ENCODE measurements around the gene MOV10L1. TPM values are rescaled to one million over a fixed set of nuclear protein-coding genes. Genes with fewer than 3 reads are reported as not detected.
A peak's percentile ranks its signal among the peaks of the same experiment; 100 is the strongest.
"Not testable (repeated sequence)": the region's sequence is repeated elsewhere in the genome, so short reads cannot be mapped to it uniquely, and the experiment has no call there.

The MOV10L1 gene
- total RNA-seq, 8 experiments from 2014 or later, result 0.11 to 2.9 (median 0.45) TPM

- in situ Hi-C loops (cut with MboI; ENCODE audit: low pct_unique_long_range_greater_than_20kb in 2 of 9, low sequenced_read_pairs in 9 of 9, unreplicated experiment in 9 of 9), result no loop called here
- Histone ChIP-seq H3K27ac (no peak overlapping the region), H3K4me3 (no peak overlapping the region), H3K4me1 (replicated peaks in 1 of 2) (peaks cover 11 to 12% of the 10 kb centered on the region in 2 donors)
- no peak for ATAC-seq (replicated peaks in 6 of 8)
- 49 to 100% (median 86%) methylated on average over 1 to 12 of the region's 33 CpGs; no CpG with 5 or more reads in 3 of the 10 experiments for WGBS, 10 experiments
These were observed 62.0 kb downstream of the MOV10L1 start for GRCh38 chr22:50151571-50152537.

GRCh38 chr22:50153056-50153755 is 63.4 kb downstream of the MOV10L1 start:
- in situ Hi-C loops (cut with MboI; ENCODE audit: low pct_unique_long_range_greater_than_20kb in 2 of 9, low sequenced_read_pairs in 9 of 9, unreplicated experiment in 9 of 9), result no loop called here

GRCh38 chr22:50153756-50154140 is 63.9 kb downstream of the MOV10L1 start:
- no peak overlapping the region for H3K4me3 ChIP-seq
- 63 to 94% (median 78%) methylated on average over 1 to 5 of the region's 7 CpGs; no CpG with 5 or more reads in 4 of the 10 experiments for WGBS, 10 experiments
- in situ Hi-C loops (cut with MboI; ENCODE audit: low pct_unique_long_range_greater_than_20kb in 2 of 9, low sequenced_read_pairs in 9 of 9, unreplicated experiment in 9 of 9), result no loop called here
- no peak for ATAC-seq (replicated peaks in 6 of 8)
- H3K4me1 ChIP-seq (replicated peaks in 1 of 2), result peaks cover 6 to 10% of the 10 kb centered on the region in 2 donors
- no peak overlapping the region for H3K27ac ChIP-seq

More at GRCh38 chr22:50153056-50153755, 63.4 kb downstream of the MOV10L1 start:
- 80 to 100% (median 87%) methylated on average over 1 to 13 of the region's 25 CpGs; no CpG with 5 or more reads in 5 of the 10 experiments for WGBS, 10 experiments
- H3K4me3 ChIP-seq, result no peak overlapping the region
- peaks cover 9 to 11% of the 10 kb centered on the region in 2 donors for H3K4me1 ChIP-seq (replicated peaks in 1 of 2)
- H3K27ac ChIP-seq, result no peak overlapping the region
- no peak for ATAC-seq (replicated peaks in 6 of 8)

DNA sequence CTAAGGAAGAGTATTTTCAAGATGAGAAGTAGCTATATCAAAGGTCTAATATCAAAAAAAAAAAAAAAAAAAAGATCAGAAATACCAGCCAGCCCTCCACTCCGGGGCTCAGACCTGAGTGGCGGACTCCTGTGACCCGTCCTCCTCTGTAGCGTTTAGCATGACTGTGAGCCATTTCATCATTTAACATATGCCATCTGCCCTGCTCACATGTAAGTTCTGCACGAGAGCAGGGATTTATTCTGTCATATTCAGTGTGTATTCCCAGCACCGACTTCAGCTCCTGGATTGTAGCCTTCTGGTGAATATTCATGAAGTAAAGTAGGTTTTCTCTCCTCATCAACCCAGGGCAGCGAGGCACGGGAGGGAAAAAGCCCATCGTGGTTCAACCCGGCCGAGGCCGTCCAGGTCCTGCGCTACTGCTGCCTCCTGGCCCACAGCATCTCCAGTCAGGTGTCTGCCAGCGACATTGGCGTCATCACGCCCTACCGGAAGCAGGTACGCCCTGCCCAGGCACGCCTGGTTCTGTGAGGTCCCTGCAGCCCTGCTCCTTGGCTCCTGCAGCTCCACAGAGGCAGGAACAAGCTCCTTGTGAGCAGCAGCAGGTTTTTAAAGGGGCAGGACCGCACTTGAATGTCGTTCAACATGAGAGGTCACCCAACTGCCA is 68.0 kb downstream of the MOV10L1 start:
- H3K27ac ChIP-seq, result no peak overlapping the region
- no peak overlapping the region for H3K4me3 ChIP-seq
- ATAC-seq (replicated peaks in 6 of 8), result peak in 6 of 8 experiments; percentile 63 to 95 (median 84)
- in situ Hi-C loops (cut with MboI; ENCODE audit: low pct_unique_long_range_greater_than_20kb in 2 of 9, low sequenced_read_pairs in 9 of 9, unreplicated experiment in 9 of 9), result no loop called here
- WGBS, 10 experiments, result 31 to 80% (median 52%) methylated on average over 1 to 18 of the region's 21 CpGs
- H3K4me1 ChIP-seq (replicated peaks in 1 of 2), result peaks cover 6 to 10% of the 10 kb centered on the region in 2 donors

- no peak overlapping the region for H3K27ac ChIP-seq
- ATAC-seq (replicated peaks in 6 of 8), result no peak
- WGBS, 10 experiments, result 78% methylated on average over 5 of the region's 7 CpGs; no CpG with 5 or more reads in 9 of the 10 experiments
- H3K4me3 ChIP-seq, result no peak overlapping the region
- in situ Hi-C loops (cut with MboI; ENCODE audit: low pct_unique_long_range_greater_than_20kb in 2 of 9, low sequenced_read_pairs in 9 of 9, unreplicated experiment in 9 of 9), result no loop called here
- peaks cover 6 to 10% of the 10 kb centered on the region in 2 donors for H3K4me1 ChIP-seq (replicated peaks in 1 of 2)
These were observed 71.1 kb downstream of the MOV10L1 start for GRCh38 chr22:50160947-50161346.

DNA sequence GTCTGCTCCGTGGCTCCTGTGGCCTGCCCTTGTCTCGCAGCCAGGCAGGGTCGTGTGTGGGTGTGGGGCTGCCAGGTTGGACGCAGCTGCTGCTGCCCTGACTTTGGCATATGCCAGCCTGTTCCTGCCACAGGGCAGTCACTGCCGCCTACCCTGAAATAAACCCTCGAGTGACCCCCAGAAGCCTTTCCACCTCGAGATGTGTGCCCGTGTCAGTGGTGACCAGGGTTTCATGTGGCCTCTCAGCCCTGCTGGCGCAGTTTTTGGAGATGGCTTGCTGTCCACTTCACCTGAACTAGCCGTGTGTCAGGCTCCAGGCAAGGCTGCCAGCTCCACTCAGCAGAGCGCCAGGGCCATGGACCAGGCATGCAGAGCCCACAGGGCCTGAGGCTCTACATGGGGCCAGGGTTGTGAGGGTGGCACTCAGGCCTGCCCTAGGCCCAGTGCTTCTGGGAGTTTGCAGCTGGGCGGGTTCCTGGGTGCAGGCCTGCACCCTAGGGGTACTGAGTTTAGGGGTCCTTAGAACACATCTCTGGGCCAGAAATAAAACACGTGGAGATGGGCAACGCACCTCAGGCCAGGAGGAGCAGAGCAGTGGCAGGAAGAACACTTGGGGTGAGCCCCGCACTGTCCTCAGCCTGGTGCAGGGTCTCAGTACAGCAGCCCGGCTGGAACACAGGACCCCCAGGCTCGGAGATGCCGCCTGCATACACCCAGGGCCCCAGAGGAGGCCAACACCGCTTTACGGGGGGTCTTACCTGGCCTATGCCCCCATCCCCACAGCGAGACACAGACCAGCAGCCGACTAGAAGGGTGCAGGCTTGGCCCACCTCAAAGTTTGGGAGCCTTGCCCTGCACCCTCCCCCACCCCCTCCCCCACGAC is 71.9 kb downstream of the MOV10L1 start:
- no peak for ATAC-seq (replicated peaks in 6 of 8)
- no peak overlapping the region for H3K4me3 ChIP-seq
- peaks cover 6 to 10% of the 10 kb centered on the region in 2 donors for H3K4me1 ChIP-seq (replicated peaks in 1 of 2)
- WGBS, 10 experiments, result 20 to 100% (median 93%) methylated on average over 1 to 5 of the region's 23 CpGs; no CpG with 5 or more reads in 4 of the 10 experiments
- in situ Hi-C loops (cut with MboI; ENCODE audit: low pct_unique_long_range_greater_than_20kb in 2 of 9, low sequenced_read_pairs in 9 of 9, unreplicated experiment in 9 of 9), result no loop called here
- H3K27ac ChIP-seq, result no peak overlapping the region

GRCh38 chr22:50162391-50162956 is 72.7 kb downstream of the MOV10L1 start:
- WGBS, 10 experiments, result 50 to 71% (median 51%) methylated on average over 2 to 7 of the region's 10 CpGs; no CpG with 5 or more reads in 7 of the 10 experiments
- in situ Hi-C loops (cut with MboI; ENCODE audit: low pct_unique_long_range_greater_than_20kb in 2 of 9, low sequenced_read_pairs in 9 of 9, unreplicated experiment in 9 of 9), result no loop called here
- Histone ChIP-seq H3K4me3 (no peak overlapping the region), H3K27ac (no peak overlapping the region), H3K4me1 (replicated peaks in 1 of 2) (peaks cover 6% of the 10 kb centered on the region in 2 donors)
- no peak for ATAC-seq (replicated peaks in 6 of 8)

- no peaks in the 10 kb centered on the region for H3K4me1 ChIP-seq (replicated peaks in 1 of 2)
- H3K4me3 ChIP-seq, result no peak overlapping the region
- 67 to 100% (median 90%) methylated on average over 1 to 3 of the region's 28 CpGs; no CpG with 5 or more reads in 5 of the 10 experiments for WGBS, 10 experiments
- H3K27ac ChIP-seq, result no peak overlapping the region
- no peak for ATAC-seq (replicated peaks in 6 of 8)
- in situ Hi-C loops (cut with MboI; ENCODE audit: low pct_unique_long_range_greater_than_20kb in 2 of 9, low sequenced_read_pairs in 9 of 9, unreplicated experiment in 9 of 9), result no loop called here
These were observed 75.8 kb downstream of the MOV10L1 start for GRCh38 chr22:50165436-50166123.

GRCh38 chr22:50167689-50168489 is 78.1 kb downstream of the MOV10L1 start:
- no peak for ATAC-seq (replicated peaks in 6 of 8)
- Histone ChIP-seq H3K27ac (no peak overlapping the region), H3K4me1 (replicated peaks in 1 of 2) (peaks cover 4 to 6% of the 10 kb centered on the region in 2 donors), H3K4me3 (no peak overlapping the region)
- in situ Hi-C loops (cut with MboI; ENCODE audit: low pct_unique_long_range_greater_than_20kb in 2 of 9, low sequenced_read_pairs in 9 of 9, unreplicated experiment in 9 of 9), result no loop called here
- 10 to 40% (median 27%) methylated on average over 1 to 2 of the region's 11 CpGs; no CpG with 5 or more reads in 6 of the 10 experiments for WGBS, 10 experiments

DNA sequence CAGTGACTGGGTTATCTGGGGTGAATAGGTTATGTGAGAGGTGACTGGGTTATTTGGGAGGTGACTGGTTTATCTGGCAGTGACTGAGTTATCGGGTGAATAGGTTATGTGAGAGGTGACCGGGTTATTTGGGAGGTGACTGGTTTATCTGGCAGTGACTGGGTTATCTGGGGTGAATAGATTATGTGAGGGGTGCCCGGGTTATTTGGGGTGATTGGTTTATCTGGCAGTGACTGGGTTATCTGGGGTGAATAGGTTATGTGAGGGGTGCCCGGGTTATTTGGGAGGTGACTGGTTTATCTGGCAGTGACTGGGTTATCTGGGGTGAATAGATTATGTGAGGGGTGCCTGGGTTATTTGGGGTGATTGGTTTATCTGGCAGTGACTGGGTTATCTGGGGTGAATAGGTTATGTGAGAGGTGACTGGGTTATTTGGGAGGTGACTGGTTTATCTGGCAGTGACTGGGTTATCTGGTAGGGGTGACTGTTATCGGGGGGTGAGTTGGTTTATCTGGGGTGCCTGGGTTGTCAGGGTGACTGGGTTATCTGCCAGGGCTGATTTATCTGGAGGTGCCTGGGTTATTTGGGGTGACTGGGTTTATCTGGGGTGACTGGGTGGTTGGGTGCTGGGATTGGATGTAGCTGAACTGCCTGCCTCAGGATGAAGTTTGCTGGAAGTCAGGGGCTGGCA is 78.8 kb downstream of the MOV10L1 start:
- H3K4me3 ChIP-seq, result peak overlapping the region in 1 of 5 donors; percentile 76
- ATAC-seq (replicated peaks in 6 of 8); in situ Hi-C loops (cut with MboI; ENCODE audit: low pct_unique_long_range_greater_than_20kb in 2 of 9, low sequenced_read_pairs in 9 of 9, unreplicated experiment in 9 of 9); H3K4me1 ChIP-seq (replicated peaks in 1 of 2); H3K27ac ChIP-seq: not testable (repeated sequence)
- WGBS, 10 experiments, result 72 to 100% (median 100%) methylated on average over 1 to 3 of the region's 5 CpGs; no CpG with 5 or more reads in 2 of the 10 experiments

All from motor neuron (in vitro differentiated cells).